ENCODE data around the gene VEZT.

DNA sequence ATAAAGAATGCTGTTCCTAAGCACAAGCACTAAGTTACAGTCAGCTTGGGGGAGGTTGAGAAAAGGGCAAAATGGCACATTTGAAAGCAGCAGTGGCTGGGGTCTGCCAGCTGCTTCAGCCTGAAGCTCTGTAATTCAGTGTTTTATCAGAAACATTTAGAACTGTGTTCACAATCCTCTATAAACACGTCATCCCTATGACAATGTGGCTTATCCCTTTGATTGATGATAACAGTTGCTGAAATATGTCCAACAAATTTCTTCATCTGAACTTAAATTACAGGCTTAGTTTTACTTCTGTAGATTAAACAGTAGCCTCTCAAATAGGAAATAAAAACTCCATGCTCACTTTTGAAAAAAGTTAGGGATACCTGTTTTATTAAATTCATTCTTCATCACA is 108.8 kb downstream of the VEZT start:
- TF ChIP-seq, protein P1, sequence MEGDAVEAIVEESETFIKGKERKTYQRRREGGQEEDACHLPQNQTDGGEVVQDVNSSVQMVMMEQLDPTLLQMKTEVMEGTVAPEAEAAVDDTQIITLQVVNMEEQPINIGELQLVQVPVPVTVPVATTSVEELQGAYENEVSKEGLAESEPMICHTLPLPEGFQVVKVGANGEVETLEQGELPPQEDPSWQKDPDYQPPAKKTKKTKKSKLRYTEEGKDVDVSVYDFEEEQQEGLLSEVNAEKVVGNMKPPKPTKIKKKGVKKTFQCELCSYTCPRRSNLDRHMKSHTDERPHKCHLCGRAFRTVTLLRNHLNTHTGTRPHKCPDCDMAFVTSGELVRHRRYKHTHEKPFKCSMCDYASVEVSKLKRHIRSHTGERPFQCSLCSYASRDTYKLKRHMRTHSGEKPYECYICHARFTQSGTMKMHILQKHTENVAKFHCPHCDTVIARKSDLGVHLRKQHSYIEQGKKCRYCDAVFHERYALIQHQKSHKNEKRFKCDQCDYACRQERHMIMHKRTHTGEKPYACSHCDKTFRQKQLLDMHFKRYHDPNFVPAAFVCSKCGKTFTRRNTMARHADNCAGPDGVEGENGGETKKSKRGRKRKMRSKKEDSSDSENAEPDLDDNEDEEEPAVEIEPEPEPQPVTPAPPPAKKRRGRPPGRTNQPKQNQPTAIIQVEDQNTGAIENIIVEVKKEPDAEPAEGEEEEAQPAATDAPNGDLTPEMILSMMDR (IDR thresholded peaks at IDR 0.05) = no peak
- TF ChIP-seq POLR2A (IDR thresholded peaks at IDR 0.05) = no peak

All from suprapubic skin (tissue), 3 donors.